Measurements from ENCODE around the gene MITF. TPM values are rescaled to one million over a fixed set of nuclear protein-coding genes. Genes with fewer than 3 reads are reported as not detected.

The MITF gene
- polyA plus RNA-seq, 1 donor from 2014 or later: not detected

DNA sequence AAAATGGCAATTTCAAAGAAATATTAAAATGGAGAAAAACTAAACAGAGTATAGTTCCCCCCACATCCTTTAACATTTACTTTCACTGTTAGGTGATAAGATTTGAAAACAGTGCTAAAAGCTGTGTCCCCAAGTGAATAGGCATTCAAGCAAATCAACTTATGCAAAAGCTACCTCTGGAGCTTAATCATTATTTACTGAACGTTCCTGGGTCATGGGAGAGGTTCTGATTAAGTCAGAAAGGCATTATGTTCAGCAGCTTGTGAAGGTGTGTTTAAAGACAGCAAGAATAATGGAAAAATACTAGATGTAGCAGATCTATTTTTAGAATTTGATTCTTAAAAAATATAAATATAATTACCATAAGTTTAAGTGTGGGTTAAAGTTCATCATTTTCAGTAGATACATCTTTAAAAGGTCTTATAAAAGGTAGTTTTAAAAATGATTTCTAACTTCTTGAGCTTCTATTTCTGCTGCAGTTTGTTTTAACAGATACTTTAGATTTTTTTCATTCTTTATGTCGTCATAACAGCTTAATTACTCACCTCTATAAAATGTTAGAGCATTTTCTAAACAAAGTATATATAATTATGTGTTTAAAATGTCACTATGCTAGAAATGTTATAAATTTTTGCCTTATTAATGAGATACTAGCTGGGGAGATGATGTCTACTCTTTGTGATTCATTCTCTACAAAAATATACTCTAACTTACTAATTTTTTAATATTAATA, 127.9 kb downstream of the MITF start:
- H2AFZ ChIP-seq (ENCODE audit: low read depth, low read length): no peak overlapping the region
- no peak overlapping the region for H3K4me3 ChIP-seq (ENCODE audit: low read length)
- H3K79me2 ChIP-seq (replicated peaks; ENCODE audit: insufficient read depth, low read length): no peaks in the 10 kb centered on the region
- TF ChIP-seq POLR2AphosphoS5 (IDR thresholded peaks at IDR 0.05) (no peak), SMC3 (conservative IDR thresholded peaks at IDR 0.05; ENCODE audit: poor library complexity) (no peak), MXI1 (conservative IDR thresholded peaks at IDR 0.05; ENCODE audit: poor library complexity, severe bottlenecking) (no peak), TAF1 (IDR thresholded peaks at IDR 0.05; ENCODE audit: low read depth) (no peak), RAD21 (conservative IDR thresholded peaks at IDR 0.05) (no peak), EP300 (conservative IDR thresholded peaks at IDR 0.05; ENCODE audit: poor library complexity, severe bottlenecking) (no peak), EZH2 (IDR thresholded peaks at IDR 0.05; ENCODE audit: borderline replicate concordance, insufficient read depth, low read length, poor library complexity, severe bottlenecking) (no peak)
- TF ChIP-seq, protein P1, sequence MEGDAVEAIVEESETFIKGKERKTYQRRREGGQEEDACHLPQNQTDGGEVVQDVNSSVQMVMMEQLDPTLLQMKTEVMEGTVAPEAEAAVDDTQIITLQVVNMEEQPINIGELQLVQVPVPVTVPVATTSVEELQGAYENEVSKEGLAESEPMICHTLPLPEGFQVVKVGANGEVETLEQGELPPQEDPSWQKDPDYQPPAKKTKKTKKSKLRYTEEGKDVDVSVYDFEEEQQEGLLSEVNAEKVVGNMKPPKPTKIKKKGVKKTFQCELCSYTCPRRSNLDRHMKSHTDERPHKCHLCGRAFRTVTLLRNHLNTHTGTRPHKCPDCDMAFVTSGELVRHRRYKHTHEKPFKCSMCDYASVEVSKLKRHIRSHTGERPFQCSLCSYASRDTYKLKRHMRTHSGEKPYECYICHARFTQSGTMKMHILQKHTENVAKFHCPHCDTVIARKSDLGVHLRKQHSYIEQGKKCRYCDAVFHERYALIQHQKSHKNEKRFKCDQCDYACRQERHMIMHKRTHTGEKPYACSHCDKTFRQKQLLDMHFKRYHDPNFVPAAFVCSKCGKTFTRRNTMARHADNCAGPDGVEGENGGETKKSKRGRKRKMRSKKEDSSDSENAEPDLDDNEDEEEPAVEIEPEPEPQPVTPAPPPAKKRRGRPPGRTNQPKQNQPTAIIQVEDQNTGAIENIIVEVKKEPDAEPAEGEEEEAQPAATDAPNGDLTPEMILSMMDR (IDR thresholded peaks at IDR 0.05; ENCODE audit: poor library complexity, severe bottlenecking): no peak
- TF ChIP-seq, protein P2, sequence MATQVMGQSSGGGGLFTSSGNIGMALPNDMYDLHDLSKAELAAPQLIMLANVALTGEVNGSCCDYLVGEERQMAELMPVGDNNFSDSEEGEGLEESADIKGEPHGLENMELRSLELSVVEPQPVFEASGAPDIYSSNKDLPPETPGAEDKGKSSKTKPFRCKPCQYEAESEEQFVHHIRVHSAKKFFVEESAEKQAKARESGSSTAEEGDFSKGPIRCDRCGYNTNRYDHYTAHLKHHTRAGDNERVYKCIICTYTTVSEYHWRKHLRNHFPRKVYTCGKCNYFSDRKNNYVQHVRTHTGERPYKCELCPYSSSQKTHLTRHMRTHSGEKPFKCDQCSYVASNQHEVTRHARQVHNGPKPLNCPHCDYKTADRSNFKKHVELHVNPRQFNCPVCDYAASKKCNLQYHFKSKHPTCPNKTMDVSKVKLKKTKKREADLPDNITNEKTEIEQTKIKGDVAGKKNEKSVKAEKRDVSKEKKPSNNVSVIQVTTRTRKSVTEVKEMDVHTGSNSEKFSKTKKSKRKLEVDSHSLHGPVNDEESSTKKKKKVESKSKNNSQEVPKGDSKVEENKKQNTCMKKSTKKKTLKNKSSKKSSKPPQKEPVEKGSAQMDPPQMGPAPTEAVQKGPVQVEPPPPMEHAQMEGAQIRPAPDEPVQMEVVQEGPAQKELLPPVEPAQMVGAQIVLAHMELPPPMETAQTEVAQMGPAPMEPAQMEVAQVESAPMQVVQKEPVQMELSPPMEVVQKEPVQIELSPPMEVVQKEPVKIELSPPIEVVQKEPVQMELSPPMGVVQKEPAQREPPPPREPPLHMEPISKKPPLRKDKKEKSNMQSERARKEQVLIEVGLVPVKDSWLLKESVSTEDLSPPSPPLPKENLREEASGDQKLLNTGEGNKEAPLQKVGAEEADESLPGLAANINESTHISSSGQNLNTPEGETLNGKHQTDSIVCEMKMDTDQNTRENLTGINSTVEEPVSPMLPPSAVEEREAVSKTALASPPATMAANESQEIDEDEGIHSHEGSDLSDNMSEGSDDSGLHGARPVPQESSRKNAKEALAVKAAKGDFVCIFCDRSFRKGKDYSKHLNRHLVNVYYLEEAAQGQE (IDR thresholded peaks at IDR 0.05; ENCODE audit: borderline replicate concordance): no peak
- H3K9me2 ChIP-seq (ENCODE audit: insufficient read depth, low read length): no peaks in the 10 kb centered on the region
- H3K4me2 ChIP-seq (ENCODE audit: low read length): no peak overlapping the region
- no peaks in the 10 kb centered on the region for H4K20me1 ChIP-seq (ENCODE audit: insufficient read depth)
- H3K9ac ChIP-seq (ENCODE audit: low read length): no peak overlapping the region
- H3K36me3 ChIP-seq (ENCODE audit: insufficient read depth, low read length): no peaks in the 10 kb centered on the region
- no peaks in the 10 kb centered on the region for H3K27me3 ChIP-seq (ENCODE audit: insufficient read depth, low read depth, low read length)
- H3F3A ChIP-seq (ENCODE audit: insufficient read depth, low read length, poor library complexity, severe bottlenecking): no peaks in the 10 kb centered on the region
- H3K27ac ChIP-seq (ENCODE audit: low read length): no peak overlapping the region
- no peaks in the 10 kb centered on the region for H3K9me3 ChIP-seq (ENCODE audit: low read length)

DNA sequence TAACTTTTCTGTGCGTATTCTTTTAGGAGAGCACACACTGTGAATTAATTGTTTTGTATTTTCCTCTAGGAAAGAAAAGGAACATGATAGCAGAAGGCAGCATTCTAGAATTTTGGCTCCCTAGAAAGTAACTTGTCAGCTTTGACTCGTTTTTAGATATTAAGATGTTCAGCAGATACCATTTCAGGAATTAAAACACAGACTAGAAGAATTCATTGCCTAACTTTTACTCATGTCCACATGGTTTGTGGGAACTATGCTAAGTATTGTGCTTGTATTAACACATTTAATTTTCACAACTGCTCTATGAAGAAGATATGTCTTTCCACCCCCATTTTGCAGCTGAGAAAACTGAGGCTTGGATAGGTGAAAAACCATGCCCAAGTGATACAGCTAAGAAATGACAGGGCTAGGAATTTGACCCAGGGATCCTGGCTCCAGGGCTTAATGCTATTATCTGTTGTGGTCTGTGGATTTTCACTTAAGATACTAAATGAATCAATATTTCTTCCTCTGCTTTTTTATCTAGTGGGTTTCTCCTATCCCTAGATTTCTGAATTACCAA, 128.8 kb downstream of the MITF start:
- H3K4me3 ChIP-seq (ENCODE audit: low read length): no peak overlapping the region
- no peak overlapping the region for H3K9ac ChIP-seq (ENCODE audit: low read length)
- no peak for TF ChIP-seq MXI1 (conservative IDR thresholded peaks at IDR 0.05; ENCODE audit: poor library complexity, severe bottlenecking)
- no peak for TF ChIP-seq POLR2AphosphoS5 (IDR thresholded peaks at IDR 0.05)
- no peak for TF ChIP-seq EP300 (conservative IDR thresholded peaks at IDR 0.05; ENCODE audit: poor library complexity, severe bottlenecking)
- TF ChIP-seq, protein P1 (IDR thresholded peaks at IDR 0.05; ENCODE audit: poor library complexity, severe bottlenecking): no peak
- no peak overlapping the region for H3K4me2 ChIP-seq (ENCODE audit: low read length)
- no peaks in the 10 kb centered on the region for H3K9me2 ChIP-seq (ENCODE audit: insufficient read depth, low read length)
- no peaks in the 10 kb centered on the region for H3K27me3 ChIP-seq (ENCODE audit: insufficient read depth, low read depth, low read length)
- no peak overlapping the region for H3K27ac ChIP-seq (ENCODE audit: low read length)
- H3K79me2 ChIP-seq (replicated peaks; ENCODE audit: insufficient read depth, low read length): no peaks in the 10 kb centered on the region
- no peaks in the 10 kb centered on the region for H3K9me3 ChIP-seq (ENCODE audit: low read length)
- H2AFZ ChIP-seq (ENCODE audit: low read depth, low read length): no peak overlapping the region
- H3K36me3 ChIP-seq (ENCODE audit: insufficient read depth, low read length): no peaks in the 10 kb centered on the region
- H4K20me1 ChIP-seq (ENCODE audit: insufficient read depth): no peaks in the 10 kb centered on the region
- no peaks in the 10 kb centered on the region for H3F3A ChIP-seq (ENCODE audit: insufficient read depth, low read length, poor library complexity, severe bottlenecking)
